IPS DF 19.7 (cell line): ENCODE data around the gene LRRC71.

Experiments used
- DNase-seq: peaks from one replicate; pipeline ENCODE4 v3.0.0-alpha.2; 2013; ENCODE audit warnings: low read depth, low spot score

LRRC71 gene

GRCh38 chr1:156947127-156947526 is 26.7 kb downstream of the LRRC71 start:
- no peak for DNase-seq

DNA sequence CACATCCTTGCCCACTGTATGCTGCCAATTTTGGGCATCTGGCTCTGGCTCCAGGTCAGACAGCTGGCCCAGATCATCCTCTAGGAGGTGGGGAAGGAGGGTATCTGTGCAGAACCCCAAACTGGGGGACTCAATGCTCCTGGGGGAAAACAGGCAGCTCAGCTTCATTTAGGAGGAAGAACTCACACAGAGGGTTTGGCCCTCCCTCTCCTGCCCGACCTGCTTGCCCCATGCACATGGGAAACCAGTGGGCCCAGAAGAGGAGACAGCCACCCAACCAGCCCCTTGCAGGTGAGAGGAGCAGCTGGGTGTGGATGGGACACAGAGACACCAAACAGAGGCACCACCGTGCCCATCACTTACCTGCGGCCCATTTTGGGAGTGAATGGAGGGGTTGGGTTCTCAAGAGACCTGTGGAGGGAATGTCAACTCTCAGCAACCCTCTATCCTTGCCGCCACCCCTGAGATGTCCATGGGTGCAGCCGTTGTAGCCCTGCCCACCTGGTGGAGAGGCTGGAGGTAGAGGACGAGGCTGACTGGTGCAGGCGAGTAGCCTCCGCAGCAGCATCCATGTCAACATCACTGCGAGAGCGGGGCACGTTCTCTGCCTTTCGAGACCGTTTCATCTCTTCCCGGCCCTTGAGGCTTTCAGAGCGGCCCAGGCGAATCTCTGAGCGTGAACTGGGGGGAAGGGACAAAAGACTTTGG is 27.5 kb downstream of the LRRC71 start:
- no peak for DNase-seq

GRCh38 chr1:156948708-156949107 is 28.3 kb downstream of the LRRC71 start:
- no peak for DNase-seq

DNA sequence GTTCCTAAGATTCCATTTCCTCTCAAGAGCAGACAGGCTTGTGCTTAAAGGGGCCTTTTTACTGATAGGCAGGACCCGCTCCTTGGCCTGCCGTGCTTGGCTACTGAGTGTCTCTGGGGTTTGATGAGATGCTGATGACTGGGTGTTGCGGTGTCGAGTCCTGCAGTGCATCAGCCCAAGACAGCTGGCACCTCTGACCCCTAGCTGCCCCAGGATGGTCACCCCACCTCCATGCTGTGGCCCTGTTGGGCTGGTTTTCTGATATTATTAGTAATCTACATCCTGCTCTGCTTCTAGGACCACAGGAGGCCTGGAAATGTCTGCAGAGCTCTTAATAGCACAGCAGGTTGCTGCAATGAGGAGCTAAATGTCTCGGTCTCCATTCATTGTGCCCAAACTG is 28.7 kb downstream of the LRRC71 start:
- no peak for DNase-seq

DNA sequence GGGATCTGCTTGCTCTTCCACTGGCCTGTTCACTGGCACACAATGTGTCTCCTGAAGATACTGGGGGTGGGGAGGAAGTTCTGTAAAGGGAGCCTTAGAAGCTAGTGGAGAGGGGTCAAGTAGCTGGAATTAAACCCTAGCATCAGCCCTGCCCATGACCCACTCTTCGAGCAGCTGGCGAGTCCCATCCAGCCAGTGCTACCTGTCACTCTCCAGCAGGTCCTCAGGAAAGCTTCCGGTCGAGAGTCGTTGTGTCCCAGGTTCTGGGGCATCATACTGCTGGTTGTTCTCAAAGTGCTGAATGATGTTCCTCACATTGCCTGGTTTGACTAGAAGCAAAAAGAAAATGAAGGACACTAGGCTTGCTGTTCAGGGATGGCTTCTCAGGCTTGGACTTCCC is 30.9 kb downstream of the LRRC71 start:
- no peak for DNase-seq

DNA sequence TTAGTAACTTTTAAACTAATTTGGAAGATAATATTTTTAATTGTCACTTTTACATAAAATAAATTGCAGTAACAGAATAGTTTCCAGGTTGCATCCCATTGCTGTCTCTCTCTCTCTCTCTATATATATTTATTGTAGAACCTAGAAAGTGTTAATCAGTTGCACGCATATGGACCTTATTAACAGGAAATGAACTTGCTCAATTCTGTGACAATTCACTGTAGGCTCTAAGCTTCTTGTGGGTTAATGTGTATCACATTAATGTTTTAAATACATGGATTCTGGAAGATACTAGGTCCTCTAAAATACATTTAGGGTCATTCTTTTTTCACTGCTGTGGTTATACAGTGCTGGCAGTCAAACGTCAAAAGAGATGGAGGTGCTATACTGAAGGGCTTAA is 33.1 kb downstream of the LRRC71 start:
- DNase-seq, result no peak

DNA sequence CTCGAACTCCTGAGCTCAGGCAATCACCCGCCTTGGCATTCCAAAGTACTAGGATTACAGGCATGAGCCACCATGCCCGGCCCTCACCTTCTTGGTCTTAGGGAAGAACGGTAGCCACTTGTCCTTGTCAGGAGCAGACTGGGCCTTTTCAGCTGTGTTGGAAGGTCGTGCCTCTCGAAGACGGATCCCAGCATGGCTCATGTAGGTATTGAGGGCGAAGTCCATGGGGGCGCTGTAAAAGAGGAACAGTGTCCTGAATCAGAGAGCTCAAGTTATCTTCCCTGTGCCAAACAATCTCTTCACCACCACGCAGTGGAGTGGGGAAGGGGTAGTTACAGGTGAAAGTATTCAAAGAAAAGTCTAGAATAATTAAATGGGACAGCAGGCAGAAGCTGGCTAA is 35.9 kb downstream of the LRRC71 start:
- DNase-seq, result no peak

GRCh38 chr1:156957634-156958033 is 37.2 kb downstream of the LRRC71 start:
- no peak for DNase-seq

GRCh38 chr1:156958247-156958714 is 37.8 kb downstream of the LRRC71 start:
- DNase-seq, result no peak

DNA sequence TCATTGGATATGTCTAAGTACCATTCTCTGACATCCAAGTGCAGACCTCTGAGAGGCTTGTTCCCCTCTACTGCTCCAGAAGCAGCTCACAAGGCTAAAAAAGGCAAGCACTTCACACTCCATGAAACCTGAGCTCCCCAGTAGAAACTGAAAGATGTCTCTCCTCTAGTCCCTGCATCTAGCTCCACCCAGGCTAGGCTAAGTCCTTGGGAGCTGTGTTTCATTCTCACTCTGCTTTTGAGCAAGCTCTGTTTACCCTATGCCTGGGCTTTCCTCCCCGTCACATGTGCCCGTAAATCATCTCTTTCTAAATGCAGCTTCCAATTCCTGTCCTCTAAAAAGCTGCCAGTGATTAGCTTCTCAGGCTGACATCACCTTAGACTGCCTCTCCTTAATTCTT is 39.0 kb downstream of the LRRC71 start:
- no peak for DNase-seq

- no peak for DNase-seq
Observed at GRCh38 chr1:156959925-156960324, 39.5 kb downstream of the LRRC71 start.

DNA sequence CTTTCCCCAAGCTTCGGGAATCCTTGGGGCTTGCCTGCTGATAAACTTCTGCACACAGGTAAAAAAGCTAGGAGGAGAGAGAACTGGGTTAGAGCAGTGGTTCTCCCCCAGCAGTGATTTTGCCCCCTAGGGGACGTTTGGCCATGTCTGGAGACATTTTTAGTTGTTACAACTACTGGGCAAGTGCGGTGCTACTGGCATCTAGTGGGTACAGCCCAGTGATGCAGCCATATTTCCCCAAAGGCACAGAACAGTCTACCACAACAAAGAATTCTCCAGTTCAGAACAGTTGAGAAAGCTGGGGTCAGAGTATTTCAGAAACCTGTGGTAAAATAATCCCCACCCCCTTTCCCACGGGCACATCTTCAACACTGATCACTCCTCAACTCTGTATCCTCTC is 41.3 kb downstream of the LRRC71 start:
- DNase-seq, result no peak

DNA sequence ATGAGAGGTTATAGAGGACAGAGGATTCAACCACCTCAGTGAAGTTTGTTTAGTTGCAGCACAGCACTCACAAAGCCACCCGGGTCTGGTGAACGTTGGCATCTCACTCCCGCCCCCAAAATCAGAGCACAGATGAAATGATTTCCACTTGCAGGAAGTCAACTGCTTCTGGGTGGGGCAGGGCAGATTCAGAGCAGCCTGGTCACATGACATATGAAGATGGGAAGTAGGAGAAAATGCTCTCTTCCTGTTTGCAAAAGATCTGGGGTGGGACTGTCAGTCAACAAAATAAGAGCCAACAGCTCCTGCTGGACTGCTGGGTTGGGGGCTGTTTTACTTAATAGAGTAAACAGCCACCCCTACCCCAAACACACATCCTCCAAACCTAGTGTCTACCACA is 43.2 kb downstream of the LRRC71 start:
- DNase-seq, result no peak

GRCh38 chr1:156964441-156964840 is 44.0 kb downstream of the LRRC71 start:
- DNase-seq, result no peak

- DNase-seq, result no peak
Observed at GRCh38 chr1:156969496-156969895, 49.1 kb downstream of the LRRC71 start.

DNA sequence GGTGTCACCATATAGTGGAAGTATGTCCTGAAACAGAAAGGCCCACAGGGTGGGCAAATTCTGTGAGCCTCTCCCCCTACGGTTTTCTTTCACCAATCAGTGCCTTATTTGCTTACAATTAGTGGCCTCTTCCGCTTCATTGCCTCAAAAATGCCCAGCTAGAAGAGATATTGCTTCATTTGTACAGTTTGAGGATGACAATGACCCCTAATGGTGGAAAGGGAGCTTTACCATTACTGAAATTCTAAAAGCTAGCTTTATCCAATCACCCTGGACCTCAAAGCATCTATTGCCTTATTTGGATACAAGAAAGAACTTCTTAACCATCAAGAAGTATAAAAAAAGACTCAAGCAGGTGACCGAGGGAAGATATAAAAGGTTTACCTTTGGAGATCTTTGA is 49.6 kb downstream of the LRRC71 start:
- no peak for DNase-seq

DNA sequence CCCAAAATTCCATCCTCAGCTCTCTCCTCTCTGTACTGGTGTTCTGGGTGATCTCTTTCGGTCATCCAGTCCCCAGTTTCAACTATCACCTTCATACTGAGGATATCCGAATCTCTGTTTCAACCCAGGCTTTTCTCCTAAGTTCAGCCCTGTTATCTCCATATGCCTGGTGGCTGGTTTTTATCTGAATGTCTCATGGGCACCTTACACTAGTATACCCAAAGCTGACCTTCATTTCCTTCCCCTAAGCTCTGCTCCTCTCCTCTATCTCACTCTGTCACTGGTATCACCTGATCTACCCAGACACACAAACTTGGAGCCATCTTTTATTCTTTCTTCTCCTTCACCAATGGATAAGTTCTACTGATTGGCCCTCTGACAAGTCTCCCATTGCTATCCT is 53.0 kb downstream of the LRRC71 start:
- no peak for DNase-seq

- DNase-seq, result no peak
Observed at GRCh38 chr1:156975084-156975483, 54.7 kb downstream of the LRRC71 start.

- DNase-seq, result no peak
Observed at GRCh38 chr1:156980551-156980950, 60.1 kb downstream of the LRRC71 start.
